GM19239 (cell line): Measurements from ENCODE around the gene GTF3C4.

Experiments used
- DNase-seq: peaks from one replicate; pipeline ENCODE4 v3.0.0; 2011; ENCODE audit warnings: low spot score; ENCODE audit not compliant: insufficient read length
- FAIRE-seq: peaks from 2 replicates; lab custom pipeline; 2011; peaks lifted over from hg19 to GRCh38; lab: Jason Lieb, UNC

Gene GTF3C4

GRCh38 chr9:132670457-132671391, at the start of gene GTF3C4:
Gene GTF3C4, plus strand, starts transcription at chr9:132670464. Its CDS starts 135 bp downstream, at chr9:132670599.
- peak; percentile 69 for DNase-seq
- FAIRE-seq, result no peak

- no peak for FAIRE-seq
- no peak for DNase-seq
These were observed 48.1 kb upstream of the GTF3C4 start for GRCh38 chr9:132622159-132622558.

- no peak for DNase-seq
- FAIRE-seq, result no peak
These were observed 44.0 kb upstream of the GTF3C4 start for GRCh38 chr9:132626285-132626684.

GRCh38 chr9:132627106-132627505, 43.2 kb upstream of the GTF3C4 start:
- DNase-seq, result no peak
- FAIRE-seq, result no peak

GRCh38 chr9:132627594-132627993, 42.7 kb upstream of the GTF3C4 start:
- FAIRE-seq (no peak), DNase-seq (no peak)

- DNase-seq, result no peak
- no peak for FAIRE-seq
These were observed 41.5 kb upstream of the GTF3C4 start for GRCh38 chr9:132628746-132629145.

GRCh38 chr9:132630116-132630515, 40.1 kb upstream of the GTF3C4 start:
- FAIRE-seq, result no peak
- DNase-seq, result no peak

GRCh38 chr9:132630811-132631210, 39.5 kb upstream of the GTF3C4 start:
- FAIRE-seq (no peak), DNase-seq (no peak)

- DNase-seq, result no peak
- no peak for FAIRE-seq
These were observed 39.0 kb upstream of the GTF3C4 start for GRCh38 chr9:132631280-132631679.

GRCh38 chr9:132631685-132632084, 38.6 kb upstream of the GTF3C4 start:
- FAIRE-seq (no peak), DNase-seq (no peak)

- FAIRE-seq (no peak), DNase-seq (no peak)
These were observed 37.7 kb upstream of the GTF3C4 start for GRCh38 chr9:132632413-132633129.

GRCh38 chr9:132634327-132634726, 35.9 kb upstream of the GTF3C4 start:
- FAIRE-seq (no peak), DNase-seq (no peak)

- DNase-seq, result no peak
- FAIRE-seq, result no peak
These were observed 32.9 kb upstream of the GTF3C4 start for GRCh38 chr9:132637351-132637750.

GRCh38 chr9:132637801-132638200, 32.5 kb upstream of the GTF3C4 start:
- no peak for FAIRE-seq

GRCh38 chr9:132638240-132638639, 32.0 kb upstream of the GTF3C4 start:
- no peak for FAIRE-seq
- DNase-seq, result no peak

More at GRCh38 chr9:132637801-132638200, 32.5 kb upstream of the GTF3C4 start:
- no peak for DNase-seq

GRCh38 chr9:132639322-132639721, 30.9 kb upstream of the GTF3C4 start:
- DNase-seq (no peak), FAIRE-seq (no peak)

- FAIRE-seq (no peak), DNase-seq (no peak)
These were observed 29.0 kb upstream of the GTF3C4 start for GRCh38 chr9:132641216-132641615.

GRCh38 chr9:132644251-132644650, 26.0 kb upstream of the GTF3C4 start:
- FAIRE-seq (no peak), DNase-seq (peak; percentile 9)

GRCh38 chr9:132645306-132645705, 25.0 kb upstream of the GTF3C4 start:
- DNase-seq, result no peak
- FAIRE-seq, result peak; percentile 56

- FAIRE-seq (no peak), DNase-seq (no peak)
These were observed 24.6 kb upstream of the GTF3C4 start for GRCh38 chr9:132645711-132646110.

- no peak for FAIRE-seq
These were observed 23.5 kb upstream of the GTF3C4 start for GRCh38 chr9:132646726-132647125.

More at GRCh38 chr9:132646726-132647125, 23.5 kb upstream of the GTF3C4 start:
- no peak for DNase-seq
